Stimulated activated CD8-positive, alpha-beta memory T cell treated with anti-CD3 and anti-CD28 coated beads, Interleukin-12 subunit alpha, Interleukin-12 subunit beta, amount 100 ng/mL, for 1 hour (primary cell): ENCODE measurements around the gene PPBP.
"Not testable (repeated sequence)": the region's sequence is repeated elsewhere in the genome, so short reads cannot be mapped to it uniquely, and the experiment has no call there.

Experiments
- DNase-seq: peaks from one replicate; pipeline ENCODE4 v3.0.0-alpha.2; 2020; ENCODE audit warnings: low read depth

PPBP gene

DNA sequence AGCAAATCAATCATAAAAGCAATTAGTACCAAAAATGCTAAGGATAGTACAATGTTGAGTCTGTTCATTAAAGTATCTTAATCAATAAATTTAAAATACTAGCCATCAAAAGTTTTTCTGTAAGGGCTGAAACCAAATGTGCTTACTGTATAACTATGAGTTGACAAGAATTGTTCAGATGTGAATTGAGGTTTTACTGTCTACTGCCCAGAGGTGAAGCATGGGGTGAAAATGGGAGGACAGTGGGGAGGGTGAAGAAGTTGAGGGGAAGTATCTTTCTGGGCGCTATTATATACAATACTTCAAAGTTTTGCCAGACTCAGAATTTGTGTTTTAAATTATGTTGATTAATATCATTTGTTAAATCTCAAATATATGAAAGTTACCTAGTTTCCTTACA, 4.1 kb upstream of the PPBP start:
- DNase-seq = no peak

DNA sequence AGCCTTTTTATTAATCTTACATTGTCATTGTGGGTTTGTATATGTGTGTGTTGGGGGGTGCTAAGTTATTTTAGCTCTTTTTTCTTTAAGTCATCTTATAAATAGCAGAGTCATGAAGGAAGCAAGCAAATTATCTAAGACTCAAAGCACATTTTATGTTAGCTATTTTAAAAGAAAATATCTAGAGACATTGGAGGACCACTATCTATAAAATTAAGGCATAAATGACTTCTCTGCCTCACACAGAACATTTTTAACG, 3.7 kb upstream of the PPBP start:
- no peak for DNase-seq

DNA sequence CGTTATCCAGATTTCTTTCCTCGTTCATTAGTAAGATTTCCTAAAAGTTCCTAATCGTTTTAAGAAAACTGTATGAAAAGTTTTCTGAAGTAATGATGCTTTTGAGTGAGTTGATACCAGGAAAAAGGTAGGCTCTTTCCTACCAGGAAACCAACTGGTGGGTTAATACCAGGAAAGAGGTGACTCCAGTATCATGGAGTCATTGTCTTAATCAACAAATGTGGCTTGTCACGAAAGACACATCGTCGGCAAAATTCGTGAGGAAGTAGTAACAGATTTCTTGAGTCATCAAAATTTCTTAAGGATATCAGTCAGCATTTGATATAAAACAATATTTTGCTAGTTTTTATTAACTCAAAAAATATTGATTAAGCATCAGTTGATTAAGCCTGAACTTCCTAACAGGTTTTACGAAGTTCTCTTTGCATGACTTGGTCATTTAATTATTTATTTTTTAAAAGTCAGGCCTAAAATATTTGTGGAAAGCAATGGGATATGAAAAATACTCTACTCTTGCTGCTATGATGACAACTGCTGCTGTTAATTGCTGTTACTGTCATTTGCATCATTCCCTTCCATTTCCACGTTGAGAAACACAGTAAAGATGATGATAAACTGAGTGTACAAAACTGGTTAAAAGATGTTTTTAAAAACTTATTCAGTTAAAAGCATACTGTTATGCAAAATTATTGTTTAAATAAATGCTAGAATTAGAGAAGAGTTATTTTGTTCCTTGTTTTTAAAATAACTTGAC, 3.2 kb upstream of the PPBP start:
- DNase-seq = no peak

DNA sequence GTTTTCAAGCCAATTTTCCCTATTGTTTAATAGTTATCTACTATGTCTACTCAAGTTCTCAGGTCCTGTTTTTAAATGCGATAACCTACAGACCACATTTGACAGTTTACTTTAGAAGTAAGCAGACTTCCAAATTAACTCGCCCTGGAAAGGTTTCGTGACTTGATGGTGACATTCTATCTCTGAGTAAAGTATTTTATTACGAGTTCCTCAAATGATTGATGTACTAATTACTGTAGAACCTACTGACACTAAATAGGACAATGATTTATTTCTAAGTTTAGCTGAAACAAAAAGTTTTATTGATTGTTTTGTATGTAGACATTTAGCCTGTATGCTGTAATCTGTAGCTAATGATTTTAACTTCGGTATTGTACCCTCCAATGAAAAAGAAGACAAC, 1.9 kb upstream of the PPBP start:
- no peak for DNase-seq

DNA sequence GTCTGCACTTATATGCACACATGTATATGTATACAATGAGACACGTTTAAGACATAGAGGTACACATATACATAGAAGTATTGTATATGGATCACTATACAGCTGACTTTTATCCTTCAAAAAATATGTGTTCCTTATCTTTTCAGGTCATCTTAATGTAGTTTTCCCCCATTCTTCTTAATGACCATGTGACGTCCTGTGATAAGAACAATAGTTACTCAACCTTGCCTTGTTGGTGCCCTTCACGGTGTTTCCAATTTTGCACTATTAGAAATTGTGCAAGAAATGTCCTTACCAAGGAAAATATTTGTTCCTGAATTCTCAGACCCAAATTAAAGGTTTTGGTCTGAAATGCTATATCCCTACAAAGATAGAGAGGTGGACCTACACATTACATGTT, 1.0 kb upstream of the PPBP start:
- DNase-seq = no peak

DNA sequence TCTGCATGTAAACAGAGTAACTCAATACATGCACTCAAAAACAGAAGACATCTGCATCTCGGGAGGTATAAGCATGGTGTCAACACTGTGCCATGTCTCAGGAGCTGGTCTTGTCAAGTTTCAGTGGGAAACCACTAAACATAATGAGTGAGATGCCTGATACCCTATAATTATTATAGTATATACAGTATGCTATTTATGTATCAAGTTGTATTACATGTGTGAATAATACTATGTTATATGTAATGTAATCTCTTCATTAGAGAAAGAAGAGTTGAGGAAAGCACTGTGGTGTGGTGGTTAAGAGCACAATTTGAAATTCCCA, 2.5 kb downstream of the PPBP start:
- DNase-seq = no peak

DNA sequence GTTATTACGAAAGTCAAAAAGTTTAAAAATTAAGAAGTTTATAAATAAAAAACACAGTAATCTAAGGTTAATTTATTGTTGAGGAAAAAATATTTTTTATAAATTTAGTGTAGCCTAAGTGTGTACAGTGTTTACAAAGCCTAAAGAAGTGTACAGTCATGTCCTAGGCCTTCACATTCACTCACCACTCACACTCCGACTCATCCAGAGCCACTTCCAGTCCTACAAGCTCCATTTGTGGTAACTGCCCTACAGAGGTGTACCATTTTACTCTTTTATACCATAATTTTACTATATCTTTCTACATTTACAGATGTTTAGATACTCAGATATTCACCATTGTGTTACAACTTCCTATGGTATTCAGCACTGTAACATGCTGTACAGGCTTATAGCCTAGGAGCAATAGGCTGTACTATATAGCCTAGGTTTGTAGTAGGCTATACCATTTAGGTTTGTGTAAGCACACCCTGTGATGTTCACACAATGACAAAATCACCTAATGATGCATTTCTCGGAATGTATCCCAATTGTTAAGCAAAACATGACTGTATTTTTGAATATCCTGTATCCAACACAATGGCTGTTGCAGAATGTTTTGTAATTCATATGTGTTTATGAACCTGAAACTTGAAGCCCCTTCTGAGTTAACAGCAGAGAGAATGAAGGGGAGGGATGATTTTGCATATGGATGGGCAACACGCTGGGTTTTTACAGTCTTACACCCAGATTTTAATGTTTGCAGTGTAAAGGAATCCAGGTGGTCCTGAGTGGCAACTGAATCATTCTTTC, 3.1 kb downstream of the PPBP start:
- DNase-seq = no peak

DNA sequence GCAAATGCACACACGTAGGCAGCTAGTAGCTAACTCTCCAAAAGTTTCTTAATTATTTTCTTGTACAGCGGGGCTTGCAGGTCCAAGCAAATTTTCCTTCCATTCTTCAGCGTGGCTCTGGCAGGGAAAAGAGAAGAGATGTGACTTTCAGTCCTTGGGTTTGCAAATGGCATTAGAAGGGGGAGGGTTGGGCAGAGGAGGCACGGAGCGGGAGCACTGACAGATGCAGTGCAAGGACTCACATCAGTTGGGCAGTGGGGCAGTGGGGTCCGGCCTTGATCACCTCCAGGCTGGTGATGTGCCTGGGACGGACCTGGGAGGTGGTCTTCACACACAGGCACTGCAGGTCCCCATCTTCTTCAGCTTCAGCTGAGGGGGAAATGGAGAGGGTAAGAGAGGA, 6.8 kb downstream of the PPBP start:
- not testable (repeated sequence) for DNase-seq

DNA sequence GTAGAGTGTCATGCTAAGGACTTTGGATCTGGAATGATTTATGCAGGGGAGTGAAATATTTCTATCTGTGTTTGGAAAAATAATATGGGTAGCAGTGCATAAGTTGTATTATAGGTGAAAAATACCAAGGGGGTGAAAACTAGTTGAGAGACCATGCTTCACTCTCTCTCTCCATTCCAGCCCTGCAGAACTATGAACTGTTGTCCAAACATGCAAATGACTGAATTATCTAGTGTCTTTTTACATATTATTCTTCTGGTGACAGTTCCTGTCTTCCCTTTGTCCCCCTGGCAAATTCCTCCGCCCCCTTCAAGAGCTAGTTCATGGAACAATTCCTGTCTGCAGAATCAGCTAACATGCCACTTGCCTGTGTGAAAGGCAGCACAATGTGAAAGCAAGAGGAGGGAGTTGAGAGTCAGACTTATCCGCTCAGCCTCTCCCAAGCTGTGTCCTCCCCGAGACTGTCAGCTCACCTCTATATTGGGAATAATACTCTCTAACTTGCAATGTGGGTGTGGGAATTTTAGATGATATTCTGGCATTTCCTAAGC, 8.5 kb downstream of the PPBP start:
- no peak for DNase-seq

DNA sequence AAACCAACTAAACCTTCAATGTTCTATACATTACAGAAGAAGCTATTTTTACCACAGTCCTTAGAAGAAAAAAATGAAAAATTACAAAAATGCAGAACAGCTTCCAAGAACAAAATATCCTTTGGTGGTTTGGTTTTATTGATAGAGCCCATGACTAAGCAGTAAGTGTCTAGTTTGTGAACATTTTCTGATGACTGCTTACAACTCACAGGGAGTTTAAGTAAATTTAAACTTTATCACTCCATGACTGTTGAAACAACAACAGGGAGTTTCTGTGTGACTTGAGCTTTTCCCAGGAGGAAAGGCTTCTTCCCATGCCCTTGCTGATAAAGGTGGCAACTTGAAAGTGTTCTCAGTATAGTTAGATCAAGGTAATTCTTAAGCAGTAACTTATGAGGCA, 9.1 kb downstream of the PPBP start:
- no peak for DNase-seq

DNA sequence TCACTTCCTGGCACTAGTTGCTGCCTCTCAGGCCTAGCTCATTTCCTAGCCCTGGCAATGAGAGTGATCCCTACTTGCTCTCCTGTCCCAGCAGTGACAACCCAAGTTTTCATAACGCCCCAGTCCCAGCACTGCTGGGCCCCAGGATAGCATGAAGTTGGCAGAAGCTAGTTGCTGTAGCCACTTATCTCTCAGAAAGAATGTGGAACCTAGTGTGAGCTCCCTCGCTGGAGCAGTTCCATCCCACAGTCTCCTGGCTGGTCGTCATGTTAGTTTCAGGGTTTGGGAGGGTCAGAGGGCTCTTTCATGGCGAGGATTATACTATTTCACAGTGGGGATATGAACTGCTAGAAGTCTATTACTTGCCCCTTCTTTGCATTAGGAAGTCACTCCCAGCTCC, 11.3 kb downstream of the PPBP start:
- DNase-seq = no peak

DNA sequence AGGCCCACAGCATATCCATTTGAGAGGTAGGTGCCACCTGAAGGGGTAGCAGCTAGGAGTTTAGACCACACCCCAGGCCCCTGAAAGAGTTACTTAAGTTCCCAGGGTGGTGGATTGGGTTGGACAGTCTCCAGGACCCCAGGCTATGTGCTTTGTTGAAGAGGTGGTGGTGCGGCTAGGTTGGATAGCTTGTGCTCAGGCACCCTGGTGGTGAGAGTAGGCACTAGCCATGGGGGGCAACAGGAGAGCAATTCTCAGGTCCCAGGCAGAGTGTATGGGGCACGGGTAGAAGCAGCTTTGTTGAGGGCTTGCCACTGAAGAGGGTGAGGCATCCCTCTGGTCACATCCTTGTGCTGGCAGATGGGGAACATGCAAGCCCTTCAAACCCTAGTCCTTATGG, 11.8 kb downstream of the PPBP start:
- DNase-seq = no peak

DNA sequence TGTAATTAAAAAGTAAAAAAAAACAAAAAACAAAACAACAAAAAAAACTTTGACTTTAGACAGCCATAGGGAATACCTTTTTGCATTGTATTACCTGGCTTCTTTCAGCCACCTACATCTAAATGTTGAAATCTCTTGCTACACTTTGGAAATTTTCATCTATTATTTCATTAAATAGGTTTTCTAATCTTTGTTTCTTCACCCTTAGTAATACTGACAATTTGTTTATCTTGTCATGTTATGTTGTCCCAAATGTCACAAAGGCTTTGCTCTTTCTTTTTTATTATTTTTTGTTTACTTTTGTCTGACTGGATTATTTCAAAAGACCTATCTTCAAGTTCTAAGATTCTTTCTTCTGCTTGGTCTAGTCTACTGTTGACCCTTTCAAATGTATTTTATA, 13.6 kb downstream of the PPBP start:
- no peak for DNase-seq

DNA sequence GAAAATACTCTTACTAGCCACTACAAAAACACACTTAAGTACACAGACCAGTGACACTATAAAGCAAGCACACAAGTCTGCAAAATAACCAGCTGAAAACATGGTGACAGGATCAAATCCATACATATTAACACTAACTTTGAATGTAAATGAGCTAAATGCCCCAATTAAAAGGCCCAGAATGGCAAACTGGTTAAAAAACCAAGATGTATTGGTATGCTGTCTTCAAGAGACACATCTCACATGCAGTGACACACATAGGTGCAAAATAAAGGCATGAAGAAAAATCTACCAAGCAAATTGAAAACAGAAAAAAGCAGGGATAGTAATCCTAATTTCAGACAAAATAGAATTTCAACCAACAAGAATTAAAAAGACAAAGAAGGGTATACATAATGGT, 17.0 kb downstream of the PPBP start:
- DNase-seq = no peak

DNA sequence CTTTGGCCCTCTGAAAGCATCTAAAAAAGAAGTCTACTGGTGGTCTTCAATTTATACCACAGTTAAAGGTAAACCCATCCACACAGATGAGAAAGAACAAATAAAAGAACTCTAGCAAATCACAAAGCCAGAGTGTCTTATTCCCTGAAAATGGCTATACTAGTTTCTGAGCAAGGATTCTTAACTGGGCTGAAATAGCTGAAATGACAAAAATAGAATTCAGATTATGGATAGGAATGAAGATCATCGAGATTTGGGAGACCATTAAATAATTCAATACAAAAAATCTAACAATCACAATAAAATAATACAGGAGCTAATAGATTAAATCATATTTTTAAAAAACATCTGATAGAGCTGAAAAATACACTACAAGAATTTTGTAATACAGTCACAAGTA, 18.0 kb downstream of the PPBP start:
- DNase-seq = no peak

DNA sequence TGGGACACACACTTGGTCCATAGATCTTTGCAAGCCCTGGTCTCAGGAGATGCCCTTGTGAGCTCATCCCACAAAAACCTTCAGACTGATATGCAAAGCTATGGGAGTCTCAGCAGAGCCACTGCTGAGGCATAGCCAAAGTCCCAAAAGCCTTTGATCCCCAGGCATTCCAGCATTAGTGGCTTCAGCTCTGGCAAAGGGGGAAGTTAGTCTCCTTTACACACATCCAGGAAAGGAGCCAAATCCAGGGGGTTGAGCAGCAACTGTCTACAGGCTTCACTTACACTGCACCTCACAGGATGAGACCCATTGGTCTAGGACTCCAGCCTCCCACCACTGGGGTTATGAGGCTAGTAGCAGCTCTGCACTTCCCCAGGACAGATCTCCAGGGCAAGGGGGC, 20.1 kb downstream of the PPBP start:
- DNase-seq = no peak

DNA sequence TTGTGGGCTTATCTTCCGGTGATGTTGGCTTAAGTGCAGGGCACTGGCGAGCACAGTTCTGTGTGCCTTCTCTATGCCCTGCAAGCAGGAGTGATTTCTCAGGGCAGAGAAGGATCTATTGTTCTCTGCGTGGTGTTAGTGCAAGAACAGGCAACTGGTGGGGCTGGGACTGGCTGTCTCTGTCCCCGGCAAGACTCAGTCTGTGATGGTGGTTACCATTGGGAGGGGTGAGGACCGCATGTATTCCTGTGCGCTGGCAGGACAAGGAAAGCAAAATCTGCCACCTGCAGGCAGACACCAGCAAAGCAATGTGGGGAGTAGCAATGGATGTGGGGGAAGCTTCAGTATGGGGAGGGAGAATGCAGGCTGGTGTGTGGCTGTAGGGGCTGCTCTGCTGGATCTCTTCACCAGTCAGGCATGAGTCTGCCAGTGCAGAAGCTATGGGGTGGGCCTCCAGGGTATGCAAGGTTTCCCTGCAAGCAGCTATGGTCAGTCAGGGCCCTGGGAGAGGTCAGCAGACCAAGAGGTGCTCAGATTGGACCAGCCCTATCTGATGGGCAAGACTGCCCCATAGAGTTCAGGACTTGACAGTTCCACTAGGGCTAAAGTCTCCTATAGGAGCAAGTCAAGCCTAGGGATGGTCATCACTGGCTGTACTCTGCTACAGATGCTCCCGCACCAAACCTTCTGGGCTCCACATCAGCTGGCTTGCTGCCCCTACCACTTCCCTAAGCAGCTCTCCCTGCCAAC, 23.0 kb downstream of the PPBP start:
- DNase-seq = no peak

DNA sequence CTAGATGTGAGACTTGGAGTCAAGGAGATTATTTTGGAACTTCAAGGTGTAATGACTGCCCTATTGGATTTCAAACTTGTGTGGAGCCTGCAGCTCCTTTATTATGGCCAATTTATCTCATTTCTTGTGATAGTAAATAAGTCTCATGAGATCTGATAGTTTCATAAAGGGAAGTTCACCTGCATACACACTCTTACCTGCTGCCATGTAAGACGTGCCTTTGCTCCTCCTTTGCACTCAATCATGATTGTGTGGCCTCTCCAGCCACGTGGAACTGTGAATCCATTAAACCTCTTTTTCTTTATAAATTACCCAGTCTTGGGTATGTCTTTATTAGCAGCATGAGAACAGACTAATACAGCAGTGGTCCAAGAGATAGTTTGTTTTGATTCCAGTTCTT, 25.3 kb downstream of the PPBP start:
- DNase-seq = no peak

DNA sequence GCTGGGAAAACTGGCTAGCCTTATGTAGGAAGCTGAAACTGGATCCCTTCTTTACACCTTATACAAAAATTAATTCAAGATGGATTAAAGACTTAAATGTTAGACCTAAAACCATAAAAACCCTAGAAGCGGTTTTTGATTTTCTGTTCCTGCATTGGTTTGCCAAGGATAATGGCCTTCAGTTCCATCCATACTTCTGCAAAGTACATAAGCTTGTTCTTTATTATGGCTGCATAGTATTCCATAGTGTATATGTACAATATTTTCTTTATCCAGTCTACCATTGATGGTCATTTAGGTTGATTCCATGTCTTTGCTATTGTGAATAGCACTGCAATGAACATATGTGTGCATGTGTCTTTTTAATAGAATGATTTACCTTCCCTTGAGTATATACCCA, 28.9 kb downstream of the PPBP start:
- not testable (repeated sequence) for DNase-seq

DNA sequence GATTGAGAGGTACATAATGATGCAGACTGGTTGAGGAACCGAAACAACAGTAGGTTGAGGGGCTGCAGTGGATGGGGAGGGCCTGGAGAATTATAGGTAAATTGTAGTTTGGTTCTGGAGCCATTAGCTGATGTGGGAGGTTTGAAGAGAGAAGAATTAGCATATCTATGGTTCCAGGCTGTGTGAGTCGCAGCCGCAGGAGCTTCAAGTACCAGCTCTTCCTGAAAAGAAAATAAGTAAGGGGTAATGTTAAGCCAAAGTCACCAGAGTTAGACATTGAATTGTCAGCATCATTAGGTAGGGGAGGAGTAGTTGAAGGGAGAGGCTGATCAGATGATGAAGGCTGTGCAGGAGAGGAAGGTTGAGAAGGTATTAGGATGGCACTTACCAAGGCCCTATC, 35.6 kb downstream of the PPBP start:
- DNase-seq = no peak

DNA sequence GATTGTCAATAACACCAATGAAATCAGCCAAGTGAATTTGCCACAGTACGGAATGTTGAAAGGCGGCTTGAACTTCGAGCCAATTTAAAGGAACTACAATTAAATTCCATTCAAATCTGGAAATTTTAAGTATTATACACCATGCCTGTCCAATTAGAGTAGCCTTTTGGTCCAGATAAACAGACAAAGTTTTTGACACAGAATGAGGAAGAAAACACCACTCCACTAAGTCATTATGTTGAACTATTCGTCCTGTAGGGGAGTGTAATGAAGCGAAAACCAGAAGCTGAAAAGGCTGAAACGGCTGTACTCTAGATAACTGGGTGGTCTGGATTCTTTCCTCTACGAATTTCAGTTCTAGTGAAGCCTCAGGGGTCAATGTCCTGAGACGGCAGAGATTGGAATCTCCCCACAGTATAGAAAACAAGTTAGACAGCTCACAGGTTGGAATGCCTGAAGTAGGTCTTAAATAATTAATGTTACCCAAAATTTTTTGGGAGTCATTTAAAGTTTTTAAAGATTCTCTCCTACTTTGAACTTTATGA, 37.5 kb downstream of the PPBP start:
- not testable (repeated sequence) for DNase-seq

DNA sequence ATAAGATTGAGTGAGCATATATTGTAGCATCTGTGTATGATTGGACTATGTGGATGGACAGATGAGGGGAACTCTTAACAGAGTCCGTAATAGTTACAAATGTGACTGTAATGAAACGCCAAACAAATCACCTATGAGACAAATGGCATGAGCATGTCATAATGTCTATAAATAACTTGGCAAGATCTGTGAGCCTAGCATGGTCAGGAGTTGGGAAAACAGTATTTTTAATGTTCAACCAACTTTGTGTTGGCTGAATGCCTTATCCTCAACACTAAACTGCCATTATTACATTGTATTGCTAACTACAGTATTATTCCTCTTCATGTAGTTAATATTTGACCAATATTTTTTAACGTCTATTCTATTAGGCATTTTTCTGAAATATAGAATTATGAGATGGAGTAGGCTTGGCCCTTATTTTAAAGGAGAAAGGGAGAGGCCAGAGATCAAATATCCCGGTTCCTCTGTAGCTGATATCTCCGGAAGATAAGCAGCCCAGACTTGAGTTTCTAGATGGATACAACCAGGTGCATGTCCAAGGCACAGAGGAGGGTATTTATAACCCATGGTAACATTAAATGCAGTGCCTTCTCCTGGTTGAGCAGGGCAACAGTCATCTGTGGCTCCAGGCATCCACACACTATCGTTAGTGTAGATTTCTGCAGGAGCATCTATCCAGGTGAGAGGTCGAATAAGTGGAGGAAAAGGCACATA, 38.8 kb downstream of the PPBP start:
- no peak for DNase-seq
